OCI-LY7 (cell line): ENCODE results near the gene FERMT3. TPM values are rescaled to one million over a fixed set of nuclear protein-coding genes. Genes with fewer than 3 reads are reported as not detected.
A peak's percentile ranks its signal among the peaks of the same experiment; 100 is the strongest.

Experiments used
- BruUV-seq: library from RNA; stranded (reverse); fragments of 400-500 nt; replicated peaks from 2 replicates; lab custom pipeline; 2021; lab: Mats Ljungman, UMichigan
- CTCF ChIA-PET: fragments of 300-600 bp; sonication (Branson Sonifier 250); formaldehyde crosslinking; loops from one replicate; lab custom pipeline; 2022; ENCODE audit warnings: antibody characterized with exemption; ENCODE audit not compliant: unreplicated experiment; lab: Charles Lee
- POLR2A ChIA-PET: fragments of 300-600 bp; sonication (Branson Sonifier 250); formaldehyde crosslinking; loops from one replicate; lab custom pipeline; 2022; ENCODE audit warnings: antibody characterized with exemption; lab: Charles Lee
- DNase-seq: peaks from one replicate; pipeline ENCODE4 v3.0.0-alpha.2; 2015; ENCODE audit warnings: low spot score
- H2AFZ ChIP-seq: fragments of 200-600 bp; sonication (generic), shearing (Covaris generic); 2 replicates; pipeline ENCODE4 v1.6.1; 2014; ENCODE audit warnings: mild to moderate bottlenecking, antibody characterized with exemption, low read length, moderate library complexity
- H3K27ac ChIP-seq: fragments of 200-600 bp; sonication (generic); 2 replicates; pipeline ENCODE4 v1.5.1; 2014; ENCODE audit warnings: mixed run types, low read depth, mild to moderate bottlenecking, moderate library complexity, low read length, inconsistent platforms; ENCODE audit not compliant: poor library complexity, severe bottlenecking
- H3K36me3 ChIP-seq: fragments of 200-600 bp; sonication (generic); 2 replicates; pipeline ENCODE4 v1.6.1; 2014; ENCODE audit warnings: mild to moderate bottlenecking, antibody characterized with exemption, low read length, moderate library complexity, mixed read lengths; ENCODE audit not compliant: insufficient read depth
- H3K4me1 ChIP-seq: fragments of 200-600 bp; sonication (generic); 2 replicates; pipeline ENCODE4 v1.5.1; 2014; ENCODE audit warnings: mild to moderate bottlenecking, low read length; ENCODE audit not compliant: insufficient read depth, poor library complexity, severe bottlenecking
- H3K4me2 ChIP-seq: fragments of 200-600 bp; sonication (generic); 2 replicates; pipeline ENCODE4 v1.6.1; 2014; ENCODE audit warnings: mild to moderate bottlenecking, low read length
- H3K4me3 ChIP-seq: fragments of 200-600 bp; sonication (generic); 2 replicates; pipeline ENCODE4 v1.5.1; 2014; ENCODE audit warnings: mild to moderate bottlenecking, low read depth, low read length; ENCODE audit not compliant: poor library complexity, severe bottlenecking
- H3K79me2 ChIP-seq: fragments of 200-600 bp; sonication (generic); 2 replicates; pipeline ENCODE4 v1.6.1; 2016; ENCODE audit warnings: low read depth, mild to moderate bottlenecking, low read length, moderate library complexity, mixed read lengths; ENCODE audit not compliant: insufficient read depth
- H3K9me2 ChIP-seq: fragments of 200-600 bp; sonication (generic); 2 replicates; pipeline ENCODE4 v1.6.1; 2016; ENCODE audit warnings: mild to moderate bottlenecking, low read length, mixed read lengths; ENCODE audit not compliant: insufficient read depth
- H3K9me3 ChIP-seq: fragments of 200-600 bp; sonication (generic); 2 replicates; pipeline ENCODE4 v1.6.1; 2014; ENCODE audit warnings: mild to moderate bottlenecking, mixed run types, low read length, mixed read lengths
- H4K20me1 ChIP-seq: fragments of 200-600 bp; sonication (generic); 2 replicates; pipeline ENCODE4 v1.6.1; 2014; ENCODE audit warnings: mild to moderate bottlenecking, antibody characterized with exemption, low read length, moderate library complexity, mixed read lengths; ENCODE audit not compliant: insufficient read depth
- CTCF ChIP-seq: fragments of 200-600 bp; sonication (generic); conservative IDR thresholded peaks from 2 replicates; pipeline ENCODE4 v1.5.1; 2014; ENCODE audit warnings: mild to moderate bottlenecking, antibody characterized with exemption, low read length, moderate library complexity, mixed read lengths
- EZH2phosphoT487 ChIP-seq: fragments of 200-600 bp; sonication (generic); IDR thresholded peaks from 2 replicates; pipeline ENCODE4 v1.6.1; 2018; ENCODE audit warnings: low read depth, borderline replicate concordance, mild to moderate bottlenecking, mixed run types, antibody characterized with exemption, low read length, moderate library complexity, mixed read lengths
- intact Hi-C: fragments of 100-400 bp; cut with micrococcal nuclease; formaldehyde crosslinking; loops from one replicate; pipeline ENCODE4 v1.10.0; 2022; ENCODE audit not compliant: unreplicated experiment
- total RNA-seq, 2 experiments: library from RNA; depleted of rRNA in 1 of 2; stranded (reverse); fragments of >200 nt in 1 of 2; shearing (Covaris generic) in 1 of 2; gene quantifications; 2 replicates each; pipeline ENCODE4 v1.2.3, GENCODE V29; 2014 to 2022

The FERMT3 gene
- total RNA-seq, 2 experiments from 2014 or later, result 120 to 201 TPM

GRCh38 chr11:64178951-64179639 is 27.4 kb upstream of the FERMT3 start:
- ChIA-PET POLR2A (no interaction called here), CTCF (no interaction called here)
- intact Hi-C loops, result no loop called here
- Histone ChIP-seq H3K9me3 (no peaks in the 10 kb centered on the region), H3K9me2 (no peaks in the 10 kb centered on the region), H3K27ac (no peak overlapping the region), H3K4me2 (no peak overlapping the region), H3K36me3 (0 out of 2 replicates have a peak, but pooled peaks cover 6% of the 10 kb centered on the region), H3K4me3 (no peak overlapping the region), H3K79me2 (peaks cover 10% of the 10 kb centered on the region), H3K4me1 (peaks cover 44% of the 10 kb centered on the region), H4K20me1 (no peaks in the 10 kb centered on the region), H2AFZ (no peak overlapping the region)
- TF ChIP-seq EZH2phosphoT487 (no peak), CTCF (no peak)
- no peak for DNase-seq
- BruUV-seq, result no TSS peak

GRCh38 chr11:64180891-64181290 is 25.6 kb upstream of the FERMT3 start:
- Histone ChIP-seq H3K36me3 (0 out of 2 replicates have a peak, but pooled peaks cover 6% of the 10 kb centered on the region), H3K9me3 (no peaks in the 10 kb centered on the region), H3K4me3 (peak overlapping the region; percentile 54), H3K27ac (no peak overlapping the region), H3K4me1 (peaks cover 48% of the 10 kb centered on the region), H3K9me2 (no peaks in the 10 kb centered on the region), H3K79me2 (peaks cover 22% of the 10 kb centered on the region), H2AFZ (peak overlapping the region; percentile 60), H3K4me2 (peak overlapping the region; percentile 75), H4K20me1 (no peaks in the 10 kb centered on the region)
- BruUV-seq, result no TSS peak
- no peak for TF ChIP-seq EZH2phosphoT487
- no peak for TF ChIP-seq CTCF
- ChIA-PET POLR2A (interaction anchor here (1.6 to 2.0 kb wide), 2 partner anchors 26 to 137 kb away, joined by 5 to 6 read pairs; partner anchors contain the start of genes FERMT3, PRDX5 and TRMT112), CTCF (no interaction called here)
- intact Hi-C loops, result no loop called here
- no peak for DNase-seq
